K562 (cell line): ENCODE measurements around the gene NUP107. TPM values are rescaled to one million over a fixed set of nuclear protein-coding genes. Genes with fewer than 3 reads are reported as not detected.

ENCODE experiments used
- ATF2 ChIP-seq: sonication (generic); formaldehyde crosslinking; IDR thresholded peaks from 2 replicates; pipeline ENCODE4 v1.8.1; 2022; ENCODE audit warnings: missing genetic modification reagents
- DMBX1 ChIP-seq: fragments of 250-450 bp; sonication (Bioruptor Pico); IDR thresholded peaks from 2 replicates; pipeline ENCODE4 v1.8.0; 2022; ENCODE audit warnings: inconsistent platforms, mild to moderate bottlenecking, moderate library complexity, borderline replicate concordance
- E4F1 ChIP-seq: fragments of 250-450 bp; sonication (Bioruptor Pico); IDR thresholded peaks from 2 replicates; pipeline ENCODE4 v1.5.0; 2021; ENCODE audit warnings: mild to moderate bottlenecking, borderline replicate concordance
- HDAC2 ChIP-seq: fragments of 450-650 bp; IDR thresholded peaks from 2 replicates; pipeline ENCODE4 v1.6.1; 2016; ENCODE audit warnings: mild to moderate bottlenecking
- HDGF ChIP-seq: fragments of 450-650 bp; IDR thresholded peaks from 2 replicates; pipeline ENCODE4 v1.6.1; 2016
- NEUROD1 ChIP-seq: fragments of 150-350 bp; IDR thresholded peaks from 2 replicates; pipeline ENCODE4 v1.6.1; 2014; ENCODE audit warnings: borderline replicate concordance, low read length, low read depth; ENCODE audit not compliant: partially characterized antibody
- NR1H2 ChIP-seq: sonication (generic); formaldehyde crosslinking; IDR thresholded peaks from 2 replicates; pipeline ENCODE4 v1.4.0; 2020; ENCODE audit warnings: mild to moderate bottlenecking, missing genetic modification reagents
- PCBP2 ChIP-seq: fragments of 200-400 bp; formaldehyde crosslinking; IDR thresholded peaks from 2 replicates; pipeline ENCODE4 v1.6.1; 2018; ENCODE audit warnings: low read length, low read depth, mild to moderate bottlenecking, moderate library complexity; ENCODE audit not compliant: poor library complexity, severe bottlenecking
- RBM15 ChIP-seq: fragments of 200-400 bp; formaldehyde crosslinking; IDR thresholded peaks from 2 replicates; pipeline ENCODE4 v1.6.1; 2018; ENCODE audit warnings: mild to moderate bottlenecking, low read length, moderate library complexity; ENCODE audit not compliant: insufficient read depth
- RERE ChIP-seq: sonication (generic); formaldehyde crosslinking; IDR thresholded peaks from 2 replicates; pipeline ENCODE4 v1.8.0; 2023; ENCODE audit warnings: missing genetic modification reagents, mild to moderate bottlenecking, borderline replicate concordance
- SRF ChIP-seq, 2 experiments: fragments of 250-450, 450-650 bp in 1 of 2; sonication (Bioruptor Pico) in 1 of 2; sonication (generic) in 1 of 2; formaldehyde crosslinking; IDR thresholded peaks; 2 replicates each; pipeline versions ENCODE4 v1.5.0 to v1.5.1; 2020 to 2022; ENCODE audit warnings: mild to moderate bottlenecking in 1 of 2, missing genetic modification reagents in 1 of 2
- STAT5A ChIP-seq: IDR thresholded peaks from 2 replicates; pipeline ENCODE4 v1.6.1; 2012; ENCODE audit warnings: low read length, inconsistent platforms, borderline replicate concordance
- XRCC4 ChIP-seq: IDR thresholded peaks from one replicate; pipeline ENCODE4 v1.6.1; 2011; ENCODE audit not compliant: insufficient read depth, insufficient read length; ENCODE audit errors: extremely low read depth
- ZNF165 ChIP-seq: fragments of 250-450 bp; sonication (Bioruptor Pico); IDR thresholded peaks from 2 replicates; pipeline ENCODE4 v1.4.0; 2020; ENCODE audit warnings: borderline replicate concordance
- ZNF740 ChIP-seq, 3 experiments: fragments of 200-800 bp in 1 of 3; sonication (Bioruptor generic) in 1 of 3; sonication (generic) in 1 of 3; formaldehyde crosslinking in 1 of 3; IDR thresholded peaks; 2 replicates each; pipeline versions ENCODE4 v1.6.1 to v1.8.0; 2016 to 2022; ENCODE audit warnings: mild to moderate bottlenecking in 2 of 3, missing compliant biosample characterization in 2 of 3, missing genetic modification characterization in 2 of 3, missing genetic modification reagents in 1 of 3
- polyA plus RNA-seq, 8 experiments: library from polyadenylated mRNA; depleted of rRNA in 4 of 8; stranded (reverse) in 5 of 8; unstranded in 3 of 8; fragments of >200 nt; fragmentation: Nextera tagmentation in 2 of 8; fragmentation: Illumina TruSeq in 1 of 8; extraction: Ambion mirVana in 2 of 8; extraction: Trizol in 1 of 8; gene quantifications; 2 replicates each; pipeline versions ENCODE4 v1.2.1 to v1.2.3, GENCODE V29; 2011 to 2014; ENCODE audit warnings: inconsistent platforms in 1 of 8, missing spikeins in 1 of 8
- total RNA-seq, 7 experiments: library from RNA; depleted of rRNA in 6 of 7; stranded (reverse); fragments of >200 nt in 6 of 7; fragmentation: Illumina TruSeq in 2 of 7; extraction: Trizol in 2 of 7; gene quantifications; 2 replicates each; pipeline versions ENCODE4 v1.2.1 to v1.2.3, GENCODE V29; 2011 to 2021; ENCODE audit warnings: low replicate concordance in 1 of 7

Gene NUP107
- total and polyA plus RNA-seq, 9 of the 15 experiments (the other 6 are each of a cell fraction or from before 2014, with no cell fraction given) = 129 to 277 (median 199) TPM

GRCh38 chr12:68771223-68771925 lies 84.6 kb downstream of the NUP107 start (continued):
- TF ChIP-seq NEUROD1 (no peak), E4F1 (no peak), NR1H2 (CRISPR knock-in tag) (no peak), HDGF (no peak), XRCC4 (no peak), DMBX1 (CRISPR knock-in tag) (no peak), SRF (CRISPR knock-in tag; IDR thresholded peaks at IDR 0.05) (no peak), RERE (no peak), ZNF740 (CRISPR knock-in tag; IDR thresholded peaks at IDR 0.05) (no peak), ZNF740 (tag; IDR thresholded peaks at IDR 0.05) (no peak), STAT5A (0 out of 2 replicates have a peak, but pooled peaks have one; percentile 35), ZNF165 (CRISPR knock-in tag) (no peak), RBM15 (no peak), HDAC2 (peak; percentile 49; the same call in 1 of the 2 replicates), PCBP2 (no peak), ATF2 (CRISPR knock-in tag) (no peak)
